ENCODE results near the gene ANHX.

Gene ANHX

GRCh38 chr12:133180669-133181068 is 55.0 kb downstream of the ANHX start:
- no peak overlapping the region for H3K4me3 ChIP-seq (replicated peaks; ENCODE audit: low read depth, low read length)
- no peak for DNase-seq (ENCODE audit: low read depth)
- TF ChIP-seq CTCF (IDR thresholded peaks at IDR 0.05; ENCODE audit: low read length, missing control alignments), result no peak

- H3K4me3 ChIP-seq (replicated peaks; ENCODE audit: low read depth, low read length), result no peak overlapping the region
- TF ChIP-seq CTCF (IDR thresholded peaks at IDR 0.05; ENCODE audit: low read length, missing control alignments), result no peak
- DNase-seq (ENCODE audit: low read depth), result no peak
Observed at GRCh38 chr12:133174901-133175300, 60.8 kb downstream of the ANHX start.

GRCh38 chr12:133172491-133172890 is 63.2 kb downstream of the ANHX start:
- no peak for DNase-seq (ENCODE audit: low read depth)
- TF ChIP-seq CTCF (IDR thresholded peaks at IDR 0.05; ENCODE audit: low read length, missing control alignments), result no peak
- H3K4me3 ChIP-seq (replicated peaks; ENCODE audit: low read depth, low read length), result no peak overlapping the region

Measured in fibroblast of pulmonary artery (primary cell).